ENCODE data around the gene EOMES. TPM values are rescaled to one million over a fixed set of nuclear protein-coding genes. Genes with fewer than 3 reads are reported as not detected.
A peak's percentile ranks its signal among the peaks of the same experiment; 100 is the strongest.

Gene EOMES
- total and polyA plus RNA-seq, 2 experiments from 2014 or later = 0.34 TPM; not detected in 1

DNA sequence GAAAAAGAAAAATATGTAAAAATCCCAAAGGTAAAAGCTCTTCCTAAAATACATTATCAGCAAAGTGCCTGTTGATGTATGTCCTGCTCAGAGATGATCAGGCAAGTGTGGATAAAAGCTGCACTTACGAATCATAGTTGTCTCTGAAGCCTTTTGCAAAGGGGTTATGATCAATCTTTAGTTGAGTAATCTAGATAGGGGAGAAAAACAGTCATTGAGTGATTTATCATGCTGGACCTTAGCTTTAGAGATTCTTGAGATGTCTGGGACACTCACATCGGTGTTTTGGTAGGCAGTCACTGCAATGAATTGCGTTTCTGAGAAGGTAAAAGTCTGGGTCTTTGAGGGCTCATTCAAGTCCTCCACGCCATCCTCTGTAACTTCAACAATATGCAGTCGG, 3.7 kb downstream of the EOMES start:
- TF ChIP-seq, protein P1, sequence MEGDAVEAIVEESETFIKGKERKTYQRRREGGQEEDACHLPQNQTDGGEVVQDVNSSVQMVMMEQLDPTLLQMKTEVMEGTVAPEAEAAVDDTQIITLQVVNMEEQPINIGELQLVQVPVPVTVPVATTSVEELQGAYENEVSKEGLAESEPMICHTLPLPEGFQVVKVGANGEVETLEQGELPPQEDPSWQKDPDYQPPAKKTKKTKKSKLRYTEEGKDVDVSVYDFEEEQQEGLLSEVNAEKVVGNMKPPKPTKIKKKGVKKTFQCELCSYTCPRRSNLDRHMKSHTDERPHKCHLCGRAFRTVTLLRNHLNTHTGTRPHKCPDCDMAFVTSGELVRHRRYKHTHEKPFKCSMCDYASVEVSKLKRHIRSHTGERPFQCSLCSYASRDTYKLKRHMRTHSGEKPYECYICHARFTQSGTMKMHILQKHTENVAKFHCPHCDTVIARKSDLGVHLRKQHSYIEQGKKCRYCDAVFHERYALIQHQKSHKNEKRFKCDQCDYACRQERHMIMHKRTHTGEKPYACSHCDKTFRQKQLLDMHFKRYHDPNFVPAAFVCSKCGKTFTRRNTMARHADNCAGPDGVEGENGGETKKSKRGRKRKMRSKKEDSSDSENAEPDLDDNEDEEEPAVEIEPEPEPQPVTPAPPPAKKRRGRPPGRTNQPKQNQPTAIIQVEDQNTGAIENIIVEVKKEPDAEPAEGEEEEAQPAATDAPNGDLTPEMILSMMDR (IDR thresholded peaks at IDR 0.05; ENCODE audit: low read depth, low read length) = no peak
- H3K4me3 ChIP-seq = no peak overlapping the region
- no peak for DNase-seq (ENCODE audit: low read depth in 1 of 2, low spot score in 1 of 2)
- peaks cover 100% of the 10 kb centered on the region for H3K27me3 ChIP-seq
- no peaks in the 10 kb centered on the region for H3K36me3 ChIP-seq
- H3K27ac ChIP-seq = no peak overlapping the region
- peaks cover 8% of the 10 kb centered on the region for H3K4me1 ChIP-seq (ENCODE audit: low read depth)
- no peaks in the 10 kb centered on the region for H3K9me3 ChIP-seq (ENCODE audit: low read depth)

DNA sequence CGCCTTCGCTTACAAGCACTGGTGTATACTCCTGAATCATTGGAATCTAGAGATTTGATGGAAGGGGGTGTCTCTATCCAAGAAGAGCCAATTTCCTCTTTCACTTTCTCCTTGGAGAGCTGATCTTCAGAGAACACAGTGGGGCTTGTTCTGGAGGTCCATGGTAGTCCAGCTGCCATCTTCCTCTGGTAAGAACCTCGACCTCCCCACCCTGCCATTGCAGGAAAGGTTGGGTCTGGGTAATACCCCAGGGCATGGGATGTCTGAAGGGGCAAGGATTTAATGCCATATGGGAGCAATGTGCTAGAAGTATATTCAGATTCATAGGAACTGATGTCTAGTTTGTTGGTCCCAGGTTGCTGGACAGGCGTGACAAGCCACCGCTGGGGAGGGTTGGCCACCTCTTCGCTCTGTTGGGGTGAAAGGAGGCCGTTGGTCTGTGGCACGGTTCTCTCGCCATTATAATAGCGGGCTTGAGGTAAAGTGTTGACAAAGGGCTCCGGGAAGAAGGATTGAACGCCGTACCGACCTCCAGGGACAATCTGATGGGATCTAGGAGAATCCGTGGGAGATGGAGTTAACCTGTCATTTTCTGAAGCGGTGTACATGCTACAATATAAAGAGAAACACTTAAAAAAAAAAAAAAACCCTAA, 4.8 kb downstream of the EOMES start:
- TF ChIP-seq, protein P1 (IDR thresholded peaks at IDR 0.05; ENCODE audit: low read depth, low read length) = no peak
- Histone ChIP-seq H3K36me3 (no peaks in the 10 kb centered on the region), H3K4me3 (no peak overlapping the region), H3K9me3 (ENCODE audit: low read depth) (no peaks in the 10 kb centered on the region), H3K27me3 (peaks cover 100% of the 10 kb centered on the region), H3K4me1 (ENCODE audit: low read depth) (peaks cover 8% of the 10 kb centered on the region), H3K27ac (no peak overlapping the region)
- DNase-seq (ENCODE audit: low read depth in 1 of 2, low spot score in 1 of 2) = no peak

DNA sequence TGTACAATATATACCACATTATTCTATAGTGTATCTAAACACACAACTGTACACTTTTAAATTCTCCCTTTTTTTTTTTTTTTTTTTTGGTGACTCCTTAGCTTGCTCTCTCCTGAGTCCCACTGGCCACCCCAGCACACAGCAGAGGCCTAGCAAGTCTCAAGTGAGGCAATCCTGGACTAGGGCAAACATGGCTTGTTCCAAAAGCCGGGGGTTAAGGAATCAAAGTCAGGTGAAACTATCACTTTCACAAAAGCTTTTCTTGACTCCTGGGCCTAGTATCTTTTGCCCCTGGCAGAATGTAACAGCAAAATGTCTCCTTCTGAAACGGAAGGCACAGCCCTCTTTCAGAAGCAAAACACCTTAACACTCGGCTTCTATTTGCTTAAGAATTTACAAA, 5.8 kb downstream of the EOMES start:
- no peak for DNase-seq (ENCODE audit: low read depth in 1 of 2, low spot score in 1 of 2)
- H3K36me3 ChIP-seq = no peaks in the 10 kb centered on the region
- TF ChIP-seq, protein P1 (IDR thresholded peaks at IDR 0.05; ENCODE audit: low read depth, low read length) = no peak
- H3K9me3 ChIP-seq (ENCODE audit: low read depth) = no peaks in the 10 kb centered on the region
- no peak overlapping the region for H3K27ac ChIP-seq
- no peak overlapping the region for H3K4me3 ChIP-seq
- peaks cover 8% of the 10 kb centered on the region for H3K4me1 ChIP-seq (ENCODE audit: low read depth)
- H3K27me3 ChIP-seq = peaks cover 92% of the 10 kb centered on the region

DNA sequence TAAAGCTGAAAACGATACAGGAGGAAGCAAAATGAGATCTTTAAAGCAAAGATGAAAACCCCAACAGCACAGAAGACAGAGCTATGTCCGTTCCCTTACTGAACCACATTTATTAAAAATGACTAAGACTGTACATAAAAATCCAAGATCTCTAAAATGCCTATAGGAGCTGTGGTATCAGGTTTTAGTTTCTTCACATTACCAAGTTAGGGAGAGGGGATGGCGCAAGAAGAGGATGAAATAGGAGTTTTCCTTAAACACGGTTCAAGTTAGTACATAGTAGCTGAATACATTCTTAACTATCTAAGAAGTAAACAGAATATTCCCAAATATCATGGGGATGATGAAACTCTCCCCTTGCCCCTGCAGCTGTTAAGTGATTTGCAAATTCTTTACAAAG, 6.3 kb downstream of the EOMES start:
- Histone ChIP-seq H3K36me3 (no peaks in the 10 kb centered on the region), H3K4me3 (no peak overlapping the region), H3K4me1 (ENCODE audit: low read depth) (peaks cover 8% of the 10 kb centered on the region), H3K27me3 (peaks cover 88% of the 10 kb centered on the region), H3K27ac (no peak overlapping the region), H3K9me3 (ENCODE audit: low read depth) (no peaks in the 10 kb centered on the region)
- no peak for DNase-seq (ENCODE audit: low read depth in 1 of 2, low spot score in 1 of 2)
- TF ChIP-seq, protein P1 (IDR thresholded peaks at IDR 0.05; ENCODE audit: low read depth, low read length) = no peak

DNA sequence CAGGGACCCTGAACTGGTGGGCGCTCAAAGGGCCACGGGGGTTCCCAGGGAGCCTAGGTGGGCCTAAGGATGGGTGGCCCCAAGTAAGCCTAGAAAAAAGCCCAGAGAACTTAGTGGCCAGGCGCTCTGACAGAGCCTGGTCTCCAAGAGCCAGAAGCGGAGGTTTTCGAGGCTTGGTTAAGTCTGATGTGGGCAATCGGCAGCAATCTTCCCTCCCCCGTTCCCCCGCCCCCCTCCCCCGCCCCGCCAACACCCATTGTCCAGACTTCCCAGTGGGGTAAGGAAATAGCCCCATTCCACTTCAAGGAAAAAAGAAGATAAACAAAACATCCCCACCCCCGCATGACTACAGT, 6.7 kb downstream of the EOMES start:
- TF ChIP-seq, protein P1 (IDR thresholded peaks at IDR 0.05; ENCODE audit: low read depth, low read length) = no peak
- Histone ChIP-seq H3K27ac (no peak overlapping the region), H3K27me3 (peaks cover 84% of the 10 kb centered on the region), H3K36me3 (no peaks in the 10 kb centered on the region), H3K4me3 (peak overlapping the region; percentile 20), H3K4me1 (ENCODE audit: low read depth) (peaks cover 8% of the 10 kb centered on the region), H3K9me3 (ENCODE audit: low read depth) (no peaks in the 10 kb centered on the region)
- no peak for DNase-seq (ENCODE audit: low read depth in 1 of 2, low spot score in 1 of 2)
